ENCODE data around the gene CCM2. TPM values are rescaled to one million over a fixed set of nuclear protein-coding genes. Genes with fewer than 3 reads are reported as not detected.
"Not testable (repeated sequence)": the region's sequence is repeated elsewhere in the genome, so short reads cannot be mapped to it uniquely, and the experiment has no call there.

Gene CCM2
- total and polyA plus RNA-seq, 2 of the 8 experiments (the other 6 are each of a cell fraction or from before 2014, with no cell fraction given), result 31.6 to 41.2 TPM

GRCh38 chr7:45034710-45035109 is 34.7 kb downstream of the CCM2 start:
- H2BK5ac ChIP-seq (ENCODE audit: low read depth, low read length); H2BK15ac ChIP-seq (ENCODE audit: low read length); H2BK12ac ChIP-seq (ENCODE audit: low read depth, low read length); H3K9ac ChIP-seq (replicated peaks in 1 of 4; ENCODE audit: extremely low read depth in 1 of 4, low read depth in 3 of 4, low read length in 3 of 4); H4K5ac ChIP-seq (ENCODE audit: insufficient read length, low read depth, low read length); H3K4me3 ChIP-seq (ENCODE audit: extremely low read depth in 1 of 4, insufficient read depth in 2 of 4, low read depth in 3 of 4, low read length in 4 of 4); H3K23me2 ChIP-seq (ENCODE audit: low read depth, low read length); H2BK120ac ChIP-seq (replicated peaks; ENCODE audit: low read depth, low read length); H3K27ac ChIP-seq (ENCODE audit: low read depth, low read length); H3K23ac ChIP-seq (ENCODE audit: insufficient read length); H4K20me1 ChIP-seq (replicated peaks in 1 of 2; ENCODE audit: control insufficient read depth in 1 of 2, insufficient read depth in 2 of 2, low read length in 2 of 2); H2AFZ ChIP-seq (ENCODE audit: low read length); H2BK20ac ChIP-seq (ENCODE audit: low read length); H3K27me3 ChIP-seq (replicated peaks in 1 of 4; ENCODE audit: control insufficient read depth in 3 of 4, extremely low read depth in 1 of 4, insufficient read depth in 3 of 4, low read length in 3 of 4); H3K4me2 ChIP-seq (ENCODE audit: insufficient read depth in 1 of 2, low read depth in 2 of 2, low read length in 2 of 2); H4K91ac ChIP-seq (replicated peaks; ENCODE audit: insufficient read length, low read length); H3K36me3 ChIP-seq (ENCODE audit: control insufficient read depth in 2 of 4, insufficient read depth in 4 of 4, low read length in 3 of 4); H3K4ac ChIP-seq (replicated peaks; ENCODE audit: insufficient read length, low read depth, low read length); DNase-seq (ENCODE audit: low read depth in 1 of 2, low spot score in 2 of 2); H2AK5ac ChIP-seq (ENCODE audit: low read depth, low read length); H3K56ac ChIP-seq (replicated peaks; ENCODE audit: insufficient read length, low read depth, low read length); H3K79me1 ChIP-seq (ENCODE audit: low read depth, low read length); H4K8ac ChIP-seq (ENCODE audit: extremely low read depth, insufficient read depth, low read length); H3K9me3 ChIP-seq (ENCODE audit: insufficient read depth in 2 of 2, low read depth in 1 of 2, low read length in 1 of 2); H3K4me1 ChIP-seq (replicated peaks in 1 of 4; ENCODE audit: control insufficient read depth in 3 of 4, insufficient read depth in 4 of 4, low read length in 3 of 4); FAIRE-seq; H3K18ac ChIP-seq (ENCODE audit: extremely low read depth, low read length); H3K14ac ChIP-seq (ENCODE audit: insufficient read length): not testable (repeated sequence)
- ChIA-PET POLR2A (ENCODE audit: partially characterized antibody) (interaction anchor here (0.8 to 1.4 kb wide), 4 partner anchors 18 to 74 kb away, joined by 3 to 4 read pairs (median 3); no protein-coding TSS in a partner anchor), CTCF (ENCODE audit: partially characterized antibody) (interaction anchor here (0.8 to 1.3 kb wide), 2 partner anchors 16 to 37 kb away, joined by 3 read pairs; no protein-coding TSS in a partner anchor)
- peaks cover 0 to 27% of the 10 kb centered on the region in 2 experiments; a peak in 2 of 4 replicates for H3K79me2 ChIP-seq (ENCODE audit: control insufficient read depth in 1 of 2, insufficient read depth in 2 of 2, low read length in 2 of 2)
- 87% methylated on average over 5 of the region's 5 CpGs; no CpG with 5 or more reads in 1 of the 2 experiments for WGBS, 2 experiments (ENCODE audit: extremely low coverage in 1 of 2, insufficient coverage in 1 of 2, insufficient read length in 1 of 2, insufficient replicate concordance in 2 of 2, low coverage in 1 of 2, low lambda C conversion rate in 2 of 2, missing lambda C conversion rate in 1 of 2)

Data from H1 (cell line).